A549 (cell line): ENCODE measurements around the gene IL2RG. TPM values are rescaled to one million over a fixed set of nuclear protein-coding genes. Genes with fewer than 3 reads are reported as not detected.

Experiments used
- ATAC-seq, 2 experiments: fragments of 200-7000 bp in 1 of 2; fragments of >200 bp in 1 of 2; cut with Nextera tagmentation in 1 of 2; cut with Tn5 transposase in 1 of 2; 3 replicates each; pipeline versions ENCODE4 v1.8.0 to v1.9.1; 2018 to 2020; ENCODE audit warnings: mild to moderate bottlenecking in 1 of 2, moderate library complexity in 1 of 2
- CTCF ChIA-PET: fragments of 300-600 bp; sonication (Branson Sonifier 250); formaldehyde crosslinking; extraction: SDS; loops from one replicate; lab custom pipeline; 2021; ENCODE audit warnings: antibody characterized with exemption, inconsistent platforms; lab: Yijun Ruan, JAX
- POLR2A ChIA-PET: fragments of 350-600 bp; formaldehyde crosslinking; extraction: SDS; loops from one replicate; lab custom pipeline; 2021; ENCODE audit warnings: antibody characterized with exemption, inconsistent platforms; lab: Yijun Ruan, JAX
- DNase-seq, 2 experiments: peaks; one replicate each; pipeline versions ENCODE4 v3.0.0 to v3.0.0-alpha.2; 2011 to 2016; ENCODE audit warnings: low read depth in 1 of 2, low spot score in 1 of 2
- FAIRE-seq: peaks from 2 replicates; lab custom pipeline; 2011; peaks lifted over from hg19 to GRCh38; lab: Jason Lieb, UNC
- H3K27ac ChIP-seq, 2 experiments: fragments of >200 bp; sonication (Bioruptor Twin); formaldehyde crosslinking; 3 replicates each; pipeline ENCODE4 v1.5.1; 2016 to 2017
- H3K4me1 ChIP-seq: fragments of >200 bp; sonication (Bioruptor Twin); formaldehyde crosslinking; 3 replicates; pipeline ENCODE4 v1.6.1; 2016
- H3K4me2 ChIP-seq: fragments of >200 bp; sonication (Bioruptor Twin); formaldehyde crosslinking; 3 replicates; pipeline ENCODE4 v1.6.1; 2016
- H3K4me3 ChIP-seq: fragments of >200 bp; sonication (Bioruptor Twin); formaldehyde crosslinking; 3 replicates; pipeline ENCODE4 v1.5.1; 2016
- H3K9me3 ChIP-seq: fragments of >200 bp; sonication (Bioruptor Twin); formaldehyde crosslinking; 3 replicates; pipeline ENCODE4 v1.6.1; 2016
- BCL3 ChIP-seq: fragments of >200 bp; sonication (Bioruptor Twin); formaldehyde crosslinking; IDR thresholded peaks from 3 replicates; pipeline ENCODE4 v1.6.1; 2016
- CHD2 ChIP-seq: fragments of 150-350 bp; IDR thresholded peaks from 2 replicates; pipeline ENCODE4 v1.6.1; 2014; ENCODE audit warnings: low read length; ENCODE audit not compliant: partially characterized antibody
- CHD4 ChIP-seq: fragments of 200-600 bp; sonication (generic); IDR thresholded peaks from 2 replicates; pipeline ENCODE4 v1.6.1; 2016; ENCODE audit warnings: antibody characterized with exemption, mild to moderate bottlenecking, borderline replicate concordance
- E2F6 ChIP-seq: IDR thresholded peaks from 2 replicates; pipeline ENCODE4 v1.6.1; 2012; ENCODE audit warnings: low read depth, borderline replicate concordance
- EHF ChIP-seq: fragments of 250-450 bp; sonication (Bioruptor Pico); IDR thresholded peaks from 2 replicates; pipeline ENCODE4 v1.5.0; 2020; ENCODE audit warnings: mild to moderate bottlenecking
- FOXS1 ChIP-seq: fragments of 250-450 bp; sonication (Bioruptor Pico); IDR thresholded peaks from 2 replicates; pipeline ENCODE4 v1.5.0; 2020; ENCODE audit warnings: mild to moderate bottlenecking, moderate library complexity
- GATA3 ChIP-seq: IDR thresholded peaks from 2 replicates; pipeline ENCODE4 v1.6.1; 2012; ENCODE audit warnings: borderline replicate concordance
- HMGXB4 ChIP-seq: fragments of 250-450 bp; sonication (Bioruptor Pico); IDR thresholded peaks from 2 replicates; pipeline ENCODE4 v1.5.0; 2021; ENCODE audit warnings: mild to moderate bottlenecking, moderate library complexity, borderline replicate concordance
- HOXA7 ChIP-seq: fragments of 250-450 bp; sonication (Bioruptor Pico); IDR thresholded peaks from 2 replicates; pipeline ENCODE4 v1.5.0; 2020; ENCODE audit warnings: mild to moderate bottlenecking, moderate library complexity
- HOXB5 ChIP-seq: fragments of 250-450 bp; sonication (Bioruptor Pico); IDR thresholded peaks from 2 replicates; pipeline ENCODE4 v1.5.0; 2020; ENCODE audit warnings: mild to moderate bottlenecking, moderate library complexity
- KDM1A ChIP-seq: fragments of 200-600 bp; sonication (generic); IDR thresholded peaks from 2 replicates; pipeline ENCODE4 v1.6.1; 2016; ENCODE audit warnings: low read depth, mild to moderate bottlenecking
- KDM5A ChIP-seq: fragments of 200-600 bp; sonication (generic); IDR thresholded peaks from 2 replicates; pipeline ENCODE4 v1.6.1; 2016; ENCODE audit warnings: antibody characterized with exemption, mild to moderate bottlenecking
- MAZ ChIP-seq: fragments of 150-350 bp; IDR thresholded peaks from 2 replicates; pipeline ENCODE4 v1.6.1; 2014; ENCODE audit warnings: antibody characterized with exemption, low read depth, low read length, borderline replicate concordance
- NPAS2 ChIP-seq: fragments of 250-450 bp; sonication (Bioruptor Pico); IDR thresholded peaks from 2 replicates; pipeline ENCODE4 v1.8.0; 2022; ENCODE audit warnings: mild to moderate bottlenecking, moderate library complexity, borderline replicate concordance
- NR3C1 ChIP-seq: fragments of >200 bp; sonication (Bioruptor Twin); formaldehyde crosslinking; IDR thresholded peaks from 3 replicates; pipeline ENCODE4 v1.6.1; 2017
- PHF8 ChIP-seq: fragments of 200-600 bp; sonication (generic); IDR thresholded peaks from 2 replicates; pipeline ENCODE4 v1.6.1; 2016; ENCODE audit warnings: low read depth, mild to moderate bottlenecking, antibody characterized with exemption, moderate library complexity, borderline replicate concordance
- RAD21 ChIP-seq, 2 experiments: fragments of >200 bp in 1 of 2; sonication (Bioruptor Twin) in 1 of 2; formaldehyde crosslinking in 1 of 2; IDR thresholded peaks in 1 of 2; conservative IDR thresholded peaks in 1 of 2; 2 replicates in 1 of 2; 3 replicates in 1 of 2; pipeline ENCODE4 v1.6.1; 2012 to 2018; ENCODE audit warnings: inconsistent platforms in 1 of 2
- RARB ChIP-seq: fragments of 250-450 bp; sonication (Bioruptor Pico); IDR thresholded peaks from 2 replicates; pipeline ENCODE4 v1.8.0; 2021; ENCODE audit warnings: mild to moderate bottlenecking, moderate library complexity
- RCOR1 ChIP-seq: fragments of 150-350 bp; IDR thresholded peaks from 2 replicates; pipeline ENCODE4 v1.6.1; 2014; ENCODE audit warnings: antibody characterized with exemption, low read length, low read depth
- RNF2 ChIP-seq: fragments of 200-600 bp; sonication (generic); IDR thresholded peaks from 2 replicates; pipeline ENCODE4 v1.6.1; 2016; ENCODE audit warnings: low read depth, mild to moderate bottlenecking, antibody characterized with exemption, moderate library complexity, borderline replicate concordance
- SMC3 ChIP-seq: fragments of >200 bp; sonication (Bioruptor Twin); formaldehyde crosslinking; IDR thresholded peaks from 3 replicates; pipeline ENCODE4 v1.6.1; 2018; ENCODE audit warnings: inconsistent platforms
- SREBF2 ChIP-seq: fragments of 450-650 bp; IDR thresholded peaks from 2 replicates; pipeline ENCODE4 v1.6.1; 2014; ENCODE audit warnings: mild to moderate bottlenecking, moderate library complexity
- ZC3H11A ChIP-seq: fragments of 450-650 bp; IDR thresholded peaks from 2 replicates; pipeline ENCODE4 v1.6.1; 2014; ENCODE audit warnings: antibody characterized with exemption, mild to moderate bottlenecking
- ZFP36 ChIP-seq: fragments of 450-650 bp; IDR thresholded peaks from 2 replicates; pipeline ENCODE4 v1.6.1; 2014; ENCODE audit warnings: borderline replicate concordance; ENCODE audit not compliant: partially characterized antibody
- ZNF302 ChIP-seq: fragments of 250-450 bp; sonication (Bioruptor Pico); IDR thresholded peaks from 2 replicates; pipeline ENCODE4 v1.9.0; 2021; ENCODE audit warnings: inconsistent platforms, mild to moderate bottlenecking, moderate library complexity
- ZSCAN20 ChIP-seq: fragments of 250-450 bp; sonication (Bioruptor Pico); IDR thresholded peaks from 2 replicates; pipeline ENCODE4 v1.8.0; 2022; ENCODE audit warnings: mild to moderate bottlenecking, moderate library complexity
- WGBS: methylation state at CpG from one replicate; pipeline ENCODE4 v1.1.6; 2017; ENCODE audit errors: missing lambda C conversion rate; 5-methylcytosine and 5-hydroxymethylcytosine counted together
- polyA plus RNA-seq, 4 experiments: library from polyadenylated mRNA; depleted of rRNA in 3 of 4; stranded (reverse); fragments of >200 nt; fragmentation: RNase III in 1 of 4; extraction: RNeasy Plus Mini Kit Qiagen cat#74134 plus additional on column Dnase treatment in 1 of 4; gene quantifications; 2 replicates in 3 of 4; 3 replicates in 1 of 4; pipeline ENCODE4 v1.2.3, GENCODE V29; 2011 to 2017

Gene IL2RG
- polyA plus RNA-seq, 2 of the 4 experiments (the other 2 are of a cell fraction), result 0.22 to 0.23 TPM

GRCh38 chrX:71151366-71151765 is 40.0 kb upstream of the IL2RG start:
- Histone ChIP-seq H3K9me3 (no peaks in the 10 kb centered on the region), H3K4me2 (no peak overlapping the region), H3K27ac (no peak overlapping the region), H3K4me3 (no peak overlapping the region), H3K4me1 (peaks cover 2% of the 10 kb centered on the region; the same call in 1 of the 3 replicates)
- TF ChIP-seq RAD21 (conservative IDR thresholded peaks at IDR 0.05 in 1 of 2, IDR thresholded peaks at IDR 0.05 in 1 of 2) (no peak), SREBF2 (no peak), ZSCAN20 (CRISPR knock-in tag) (no peak), BCL3 (no peak), CHD2 (no peak), HMGXB4 (CRISPR knock-in tag) (no peak), SMC3 (no peak), E2F6 (no peak), HOXA7 (CRISPR knock-in tag) (no peak), RNF2 (no peak), ZC3H11A (no peak), KDM1A (no peak), EHF (no peak), ZNF302 (CRISPR knock-in tag) (no peak), RCOR1 (no peak), GATA3 (no peak)
- POLR2A ChIA-PET, result no interaction called here
- 57% methylated on average over 6 of the region's 7 CpGs for WGBS
- DNase-seq (no peak), FAIRE-seq (no peak), ATAC-seq (no peak)
- CTCF ChIA-PET, result no interaction called here

- WGBS, result no CpG with 5 or more reads among the region's 8 CpGs
- no peaks in the 10 kb centered on the region for H3K9me3 ChIP-seq
- H3K4me1 ChIP-seq, result peaks cover 11% of the 10 kb centered on the region
- TF ChIP-seq NPAS2 (CRISPR knock-in tag) (no peak), CHD4 (no peak), HMGXB4 (CRISPR knock-in tag) (no peak), RARB (no peak), EHF (no peak), PHF8 (no peak), NR3C1 (no peak), ZSCAN20 (CRISPR knock-in tag) (no peak), KDM5A (no peak), MAZ (no peak), ZFP36 (no peak), HOXB5 (no peak), FOXS1 (CRISPR knock-in tag) (no peak)
- no peak for ATAC-seq
- no peak for DNase-seq
- H3K4me3 ChIP-seq, result no peak overlapping the region
- FAIRE-seq, result no peak
- CTCF ChIA-PET, result interaction anchor here (0.6 to 1.0 kb wide), 2 partner anchors 9 to 35 kb away, joined by 3 to 4 read pairs; no protein-coding TSS in a partner anchor
- POLR2A ChIA-PET, result no interaction called here
- no peak overlapping the region for H3K4me2 ChIP-seq
- no peak overlapping the region for H3K27ac ChIP-seq
Measured at GRCh38 chrX:71148278-71148663, 36.9 kb upstream of the IL2RG start.
